SIG-M5 treated with dmso at 0.1 percent for 504 hours (cell line): ENCODE results near the gene CNGA1.
"Not testable (repeated sequence)": the region's sequence is repeated elsewhere in the genome, so short reads cannot be mapped to it uniquely, and the experiment has no call there.

Experiments
- DNase-seq: peaks from one replicate; lab custom pipeline; 2025; ENCODE audit not compliant: unreplicated experiment; lab: John Stamatoyannopoulos, UW

CNGA1 gene

GRCh38 chr4:48031802-48032525 lies 15.5 kb upstream of the CNGA1 start:
- no peak for DNase-seq

GRCh38 chr4:48030470-48030869 lies 14.0 kb upstream of the CNGA1 start:
- no peak for DNase-seq

- DNase-seq = no peak
Observed at GRCh38 chr4:48028696-48029095, 12.2 kb upstream of the CNGA1 start.

GRCh38 chr4:48027653-48028052 lies 11.2 kb upstream of the CNGA1 start:
- DNase-seq = no peak

GRCh38 chr4:48025005-48025404 lies 8.5 kb upstream of the CNGA1 start:
- no peak for DNase-seq

GRCh38 chr4:48024522-48024921 lies 8.0 kb upstream of the CNGA1 start:
- no peak for DNase-seq

- no peak for DNase-seq
Observed at GRCh38 chr4:48022192-48022799, 5.8 kb upstream of the CNGA1 start.

- DNase-seq = no peak
Observed at GRCh38 chr4:48021100-48021499, 4.6 kb upstream of the CNGA1 start.

- no peak for DNase-seq
Observed at GRCh38 chr4:48018112-48018511, 1.6 kb upstream of the CNGA1 start.

GRCh38 chr4:48017108-48017571 lies 659 bp upstream of the CNGA1 start:
- no peak for DNase-seq

GRCh38 chr4:48015678-48016077 lies 803 bp downstream of the CNGA1 start:
- DNase-seq = no peak

GRCh38 chr4:48015216-48015615 lies 1.3 kb downstream of the CNGA1 start:
- peak; percentile 18 for DNase-seq

GRCh38 chr4:48012824-48013223 lies 3.7 kb downstream of the CNGA1 start:
- DNase-seq = no peak

- DNase-seq = no peak
Observed at GRCh38 chr4:48011722-48012121, 4.8 kb downstream of the CNGA1 start.

- not testable (repeated sequence) for DNase-seq
Observed at GRCh38 chr4:48010906-48011305, 5.6 kb downstream of the CNGA1 start.

- DNase-seq = no peak
Observed at GRCh38 chr4:48008021-48008596, 8.4 kb downstream of the CNGA1 start.

- DNase-seq = no peak
Observed at GRCh38 chr4:48005781-48006180, 10.7 kb downstream of the CNGA1 start.

- not testable (repeated sequence) for DNase-seq
Observed at GRCh38 chr4:48003568-48003967, 12.9 kb downstream of the CNGA1 start.

- no peak for DNase-seq
Observed at GRCh38 chr4:48002267-48002666, 14.2 kb downstream of the CNGA1 start.

- DNase-seq = no peak
Observed at GRCh38 chr4:47996021-47996420, 20.5 kb downstream of the CNGA1 start.

GRCh38 chr4:47992475-47992874 lies 24.0 kb downstream of the CNGA1 start:
- not testable (repeated sequence) for DNase-seq

- DNase-seq = no peak
Observed at GRCh38 chr4:47990145-47990544, 26.3 kb downstream of the CNGA1 start.
